Keratinocyte (primary cell): ENCODE measurements around the gene ARSB.

Experiments used
- CTCF ChIP-seq, 3 experiments: IDR thresholded peaks in 1 of 3; conservative IDR thresholded peaks in 1 of 3; optimal IDR thresholded peaks in 1 of 3; 2 replicates in 2 of 3; 3 replicates in 1 of 3; pipeline versions ENCODE3 to v1.5.1; 2011; ENCODE audit warnings: low read length in 3 of 3, mild to moderate bottlenecking in 3 of 3, moderate library complexity in 2 of 3, control low read depth in 1 of 3, inconsistent platforms in 1 of 3; ENCODE audit not compliant: insufficient read depth in 2 of 3; ENCODE audit errors: extremely low read depth in 1 of 3
- EZH2 ChIP-seq: IDR thresholded peaks from one replicate; pipeline ENCODE4 v1.6.1; 2012; ENCODE audit warnings: inconsistent platforms, mild to moderate bottlenecking, low read length, moderate library complexity

- TF ChIP-seq CTCF (optimal IDR thresholded peaks at IDR 0.05 in 1 of 3, IDR thresholded peaks at IDR 0.05 in 1 of 3, conservative IDR thresholded peaks at IDR 0.05 in 1 of 3; ENCODE audit: extremely low read depth in 1 of 3, insufficient read depth in 2 of 3, low read length in 3 of 3) (no peak), EZH2 (no peak)
Measured at GRCh38 chr5:79001471-79001870, 16.4 kb upstream of the ARSB start.
